Head of caudate nucleus (tissue), 42 donors: Measurements from ENCODE around the gene NDC1.
"Not testable (repeated sequence)": the region's sequence is repeated elsewhere in the genome, so short reads cannot be mapped to it uniquely, and the experiment has no call there.

Source experiments
- DNase-seq, 42 donors: peaks; one replicate each; pipeline versions ENCODE4 v3.0.0 to v3.0.0-alpha.2; 2020 to 2021; ENCODE audit warnings: mixed read lengths in 7 of 42
- intact Hi-C: fragments of 100-400 bp; cut with DNase I; formaldehyde crosslinking; loops from one replicate; pipeline ENCODE4 v1.15.0; 2022

The NDC1 gene

DNA sequence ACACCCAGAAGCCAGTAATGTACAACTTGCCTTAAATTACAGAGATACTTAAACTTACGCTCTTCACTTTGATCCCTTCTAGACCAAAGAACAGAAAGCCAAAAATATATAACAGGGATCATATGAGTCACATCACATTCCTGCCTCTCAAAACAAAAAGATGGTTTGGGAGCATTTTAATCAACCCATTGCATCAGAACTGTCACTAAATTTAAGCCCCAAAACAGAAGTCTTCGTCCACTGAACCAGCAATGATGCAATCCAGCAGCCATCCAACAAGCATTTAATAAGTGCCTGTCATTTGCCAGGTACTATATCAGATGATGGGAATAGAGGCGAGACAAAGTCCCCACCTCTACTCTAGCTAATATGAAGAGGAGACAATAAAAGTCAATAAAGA lies 56.4 kb downstream of the NDC1 start:
- DNase-seq, result no peak
- intact Hi-C loops, result no loop called here

DNA sequence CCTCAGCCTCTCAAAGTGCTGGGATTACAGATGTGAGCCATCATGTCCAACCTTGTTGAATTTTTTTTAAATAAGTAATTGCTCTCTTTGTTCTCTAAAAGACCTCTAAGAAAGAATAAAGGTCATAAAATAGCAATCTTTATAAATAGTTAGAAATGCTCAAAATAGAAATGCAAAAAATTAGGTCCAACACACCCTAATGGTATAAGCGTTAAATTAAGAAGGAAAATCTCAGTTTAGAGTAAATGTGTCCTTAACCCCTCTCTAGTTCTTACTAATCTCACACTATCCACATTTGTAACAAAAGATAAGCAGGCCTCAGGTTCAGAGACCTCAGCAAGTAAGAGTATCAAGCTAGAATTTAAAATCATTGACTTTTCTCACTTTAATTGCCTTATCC lies 60.8 kb downstream of the NDC1 start:
- no peak for DNase-seq
- intact Hi-C loops, result no loop called here

DNA sequence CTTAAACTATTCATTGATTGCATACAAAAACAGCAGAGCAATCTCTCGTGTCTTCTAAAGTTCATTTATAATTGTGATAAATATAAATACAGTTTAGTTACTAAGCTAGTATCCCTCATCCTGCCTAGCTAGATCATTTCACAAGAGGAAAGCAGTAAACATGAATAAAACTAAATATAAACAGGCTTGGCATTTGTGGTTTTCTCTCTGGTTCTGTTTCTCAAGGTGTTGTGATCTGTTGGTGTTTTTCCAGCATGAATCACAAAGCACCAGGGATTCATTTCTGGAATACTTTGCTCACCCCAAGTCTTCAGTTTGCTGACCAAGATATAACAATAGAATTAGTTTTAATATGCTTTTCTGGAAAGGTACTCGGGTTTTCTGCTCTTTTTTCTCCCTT lies 66.4 kb downstream of the NDC1 start:
- intact Hi-C loops, result no loop called here
- no peak for DNase-seq

DNA sequence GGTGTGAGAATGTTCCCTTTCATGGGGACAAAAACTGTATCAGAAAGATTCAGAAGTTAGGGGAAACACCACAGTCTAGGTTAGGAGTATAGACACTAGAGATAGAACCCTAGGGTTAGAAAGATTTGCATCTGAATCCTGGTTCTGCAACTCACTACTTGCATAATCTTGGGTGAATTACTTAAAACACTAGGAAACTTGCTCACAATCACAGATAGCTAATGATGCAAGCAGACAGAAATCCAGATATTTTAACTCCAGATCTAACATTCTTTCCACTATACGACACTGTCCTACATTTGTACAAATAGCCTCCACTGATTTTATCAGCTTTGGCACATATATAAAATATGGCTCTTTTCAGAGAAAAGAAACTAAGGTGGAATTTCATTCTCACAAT lies 68.3 kb downstream of the NDC1 start:
- no peak for DNase-seq
- intact Hi-C loops, result no loop called here

DNA sequence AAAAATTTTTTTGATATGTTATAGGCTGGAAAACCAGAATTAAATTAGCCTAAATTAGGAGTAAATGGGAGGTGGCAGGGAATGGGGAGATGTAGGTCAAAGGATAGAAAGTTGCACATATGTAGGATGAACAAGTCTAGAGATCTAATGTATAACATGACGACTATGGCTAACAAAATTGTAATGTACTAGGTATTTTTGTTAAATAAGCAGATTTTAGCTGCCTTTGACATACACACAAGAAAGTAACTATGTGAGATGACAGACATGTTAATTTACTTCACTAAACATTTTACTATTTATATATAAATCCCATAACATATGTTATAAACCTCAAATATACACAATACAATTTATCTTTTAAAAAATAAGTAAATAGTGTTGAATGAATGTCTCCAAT lies 68.9 kb downstream of the NDC1 start:
- intact Hi-C loops, result no loop called here
- no peak for DNase-seq

DNA sequence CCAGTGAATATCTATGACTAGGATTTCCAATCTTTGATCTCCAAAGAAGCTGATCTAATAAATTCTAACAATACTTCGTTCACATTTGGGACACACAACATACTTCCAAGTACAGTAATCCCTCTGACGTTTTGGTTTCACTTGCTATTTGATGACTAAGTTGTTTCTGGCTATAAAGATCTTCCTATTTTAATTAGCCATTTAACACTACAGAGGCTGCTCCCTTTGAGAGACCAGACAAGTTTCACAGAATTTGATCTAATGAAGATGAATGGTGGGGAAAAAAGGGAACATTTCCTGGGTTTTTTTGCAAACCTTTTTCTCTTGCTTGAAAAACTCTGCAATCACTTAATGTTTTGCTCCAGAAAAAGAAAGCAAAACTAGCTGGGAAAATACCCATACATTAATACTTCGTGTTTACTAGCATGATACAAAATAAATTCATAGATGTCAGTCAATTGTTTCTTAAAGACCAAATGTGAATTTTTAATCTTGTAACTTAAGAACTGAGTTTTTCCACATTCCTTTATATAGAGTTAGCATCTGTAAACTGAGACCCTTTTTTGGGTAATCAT lies 71.2 kb downstream of the NDC1 start:
- intact Hi-C loops, result no loop called here

DNA sequence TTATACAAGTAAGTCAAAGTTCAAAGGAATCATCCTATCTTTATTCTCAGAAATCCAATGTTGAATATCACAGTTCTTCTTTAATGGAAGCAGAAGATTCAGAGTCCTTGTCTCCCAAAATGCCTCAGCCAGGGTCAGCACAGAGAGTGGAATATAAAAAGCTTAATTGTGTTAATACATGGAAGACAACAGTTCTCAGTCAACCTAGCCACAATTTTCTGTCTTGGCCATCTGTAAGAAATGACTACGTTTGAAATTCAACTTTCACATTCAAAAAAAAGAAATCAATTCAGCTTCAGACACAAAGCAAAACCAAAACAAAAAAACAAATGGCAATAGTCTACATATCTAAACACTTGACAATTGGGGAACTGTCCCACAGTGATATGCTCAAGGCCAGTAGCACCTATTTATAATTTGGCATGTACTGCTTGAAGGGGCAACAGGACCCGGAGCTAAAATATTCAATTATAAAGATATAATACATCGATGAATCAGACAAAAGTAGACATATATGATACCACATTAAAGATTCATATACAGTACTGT lies 71.8 kb downstream of the NDC1 start:
- intact Hi-C loops, result no loop called here
- no peak for DNase-seq

More for the DNA sequence above, 71.2 kb downstream of the NDC1 start:
- DNase-seq, result no peak

DNA sequence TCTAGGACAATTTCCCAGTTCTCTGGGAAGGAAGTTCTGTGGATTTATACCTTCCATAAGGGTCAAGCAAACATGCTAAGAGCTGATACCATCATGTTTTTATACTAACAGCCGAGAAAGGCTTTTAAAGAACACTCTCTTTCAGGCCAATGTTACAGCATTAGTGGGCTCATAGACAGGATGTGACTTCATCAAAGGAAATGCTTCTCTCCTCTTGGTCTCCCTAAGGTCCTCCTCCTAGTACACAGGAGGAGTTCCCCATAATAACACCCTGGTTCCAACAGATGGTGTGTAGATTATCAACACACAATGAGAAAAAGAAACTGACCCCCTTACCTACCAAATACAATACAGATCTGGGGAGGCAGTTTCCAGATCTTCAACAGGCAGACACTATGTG lies 72.4 kb downstream of the NDC1 start:
- no peak for DNase-seq
- intact Hi-C loops, result no loop called here

DNA sequence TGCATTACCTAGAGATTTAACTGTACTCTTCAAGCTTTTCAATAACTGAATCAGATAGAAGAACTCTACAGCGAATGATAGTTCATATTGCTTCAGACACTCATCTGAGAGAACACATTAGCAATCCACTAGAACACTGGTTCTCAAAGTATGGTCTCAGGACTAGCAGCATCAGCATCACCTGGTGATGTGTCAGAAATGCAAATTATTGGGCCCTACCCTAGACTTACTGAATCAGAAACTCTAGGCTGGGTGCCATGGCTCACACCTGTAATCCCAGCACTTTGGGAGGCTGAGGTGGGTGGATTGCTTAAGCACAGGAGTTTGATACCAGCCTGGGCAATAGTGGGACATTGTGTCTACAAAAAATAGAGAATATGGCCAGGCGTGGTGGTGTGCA lies 74.2 kb downstream of the NDC1 start:
- intact Hi-C loops, result no loop called here
- no peak for DNase-seq

DNA sequence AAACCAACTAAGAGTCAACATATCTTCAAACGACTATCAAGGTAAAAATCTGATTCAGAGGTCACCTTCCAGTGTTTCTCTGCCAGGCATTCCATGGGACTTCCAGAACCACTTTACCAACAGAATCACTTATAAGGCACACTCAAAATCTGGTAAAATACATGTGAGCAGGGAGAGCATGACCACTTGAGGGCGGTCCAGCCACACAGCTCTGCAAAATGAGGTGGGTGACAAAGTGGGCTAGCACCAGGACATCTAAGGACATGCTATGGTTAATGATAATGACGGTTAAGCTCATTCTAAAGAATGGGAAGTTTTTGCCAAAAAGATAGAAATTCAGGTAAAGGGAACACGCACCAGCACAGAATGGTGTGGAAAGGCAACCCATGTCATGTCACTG lies 74.6 kb downstream of the NDC1 start:
- intact Hi-C loops, result no loop called here
- no peak for DNase-seq

DNA sequence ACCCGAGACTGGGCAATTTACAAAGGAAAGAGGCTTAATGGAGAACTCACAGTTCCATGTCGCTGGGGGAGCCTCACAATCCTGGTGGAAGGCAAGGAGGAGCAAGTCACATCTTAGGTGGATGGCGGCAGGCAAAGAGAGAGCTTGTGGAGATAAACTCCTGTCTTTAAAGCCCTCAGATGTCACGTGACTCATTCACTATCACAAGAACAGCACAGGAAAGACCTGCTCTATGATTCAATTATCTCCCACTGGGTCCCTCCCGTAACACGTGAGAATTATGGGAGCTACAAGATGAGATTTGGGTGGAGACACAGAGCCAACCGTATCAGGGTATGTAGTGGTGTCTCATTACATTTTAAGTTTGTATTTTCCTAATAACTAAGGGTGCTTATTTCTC lies 77.6 kb downstream of the NDC1 start:
- intact Hi-C loops, DNase-seq: not testable (repeated sequence)

DNA sequence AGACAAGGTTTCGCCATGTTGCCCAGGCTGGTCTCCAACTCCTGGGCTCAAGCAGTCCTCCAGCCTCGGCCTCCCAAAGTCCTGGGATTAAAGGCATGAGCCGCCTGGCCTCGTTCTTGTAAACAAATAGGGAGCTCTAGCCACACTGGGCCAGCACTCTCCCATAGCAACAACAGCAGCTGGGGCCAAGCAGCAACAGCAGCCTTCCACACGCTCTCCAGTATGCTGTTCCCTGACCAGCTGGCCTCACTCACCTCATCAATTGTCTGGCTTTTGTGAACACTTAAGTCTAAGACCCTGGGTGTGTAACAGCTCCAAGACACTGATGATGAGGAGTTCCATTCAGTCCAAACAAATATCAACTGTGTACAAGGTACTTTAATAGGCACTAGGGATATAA lies 82.2 kb downstream of the NDC1 start:
- DNase-seq, result no peak
- intact Hi-C loops, result no loop called here

DNA sequence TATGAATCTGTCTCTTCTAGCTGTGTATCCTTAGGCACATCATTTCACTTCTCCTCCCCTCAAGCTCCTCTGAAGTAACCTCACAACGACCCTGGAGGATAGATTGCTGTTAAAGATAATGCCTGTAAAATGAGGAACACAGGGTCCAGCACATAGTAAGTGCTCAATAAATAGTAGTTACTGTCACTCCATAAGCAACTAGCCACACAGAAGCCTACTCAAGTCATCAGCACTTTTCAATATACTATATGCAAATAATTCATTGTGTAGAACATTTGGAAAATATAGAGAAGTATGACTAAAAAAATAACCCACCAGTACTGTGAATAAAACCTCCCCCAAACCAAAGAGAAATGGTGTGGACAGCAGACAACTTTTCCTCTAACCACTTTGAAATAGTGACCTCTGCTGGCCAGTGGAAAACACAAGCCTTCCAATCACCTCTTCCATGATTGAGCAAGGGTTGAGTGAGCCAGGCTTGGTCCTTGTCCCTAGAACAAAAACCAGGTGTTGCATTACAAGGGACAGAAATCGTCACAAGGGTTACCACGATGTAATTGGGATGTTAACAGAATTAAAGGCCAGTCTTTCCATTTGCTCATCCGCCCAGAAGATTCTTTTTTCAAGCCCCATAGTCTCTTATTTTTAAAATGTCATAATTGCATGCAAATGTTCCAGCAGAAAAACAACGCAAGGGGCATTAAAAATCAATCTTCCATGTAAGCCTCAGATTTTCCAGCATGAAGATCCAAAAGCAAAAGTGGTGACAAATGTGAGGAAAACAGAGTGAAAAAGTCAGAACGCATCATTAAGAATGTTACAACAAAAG lies 83.4 kb downstream of the NDC1 start:
- DNase-seq, result peak in 23 of 42 donors; percentile 19 to 74 (median 43)
- intact Hi-C loops, result no loop called here

DNA sequence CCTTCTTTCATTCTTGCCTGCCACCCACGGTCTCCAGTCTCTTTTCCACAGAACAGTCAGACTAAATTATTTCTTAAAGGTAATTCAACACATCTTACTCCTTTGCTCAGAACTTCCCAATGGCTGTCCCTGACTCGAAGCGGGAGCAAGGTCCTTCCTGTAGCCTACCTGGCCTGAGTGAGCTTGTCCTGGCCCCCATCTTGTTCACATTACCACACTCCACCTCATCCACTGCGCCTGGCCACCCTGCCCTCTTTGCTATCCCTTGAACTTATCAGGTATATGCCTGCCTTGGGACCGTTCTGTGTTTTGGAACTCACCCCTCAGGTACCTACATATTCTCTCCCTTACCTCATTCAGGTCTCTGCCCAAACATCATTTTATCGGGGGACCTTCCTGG lies 85.8 kb downstream of the NDC1 start:
- DNase-seq, result no peak
- intact Hi-C loops, result no loop called here

DNA sequence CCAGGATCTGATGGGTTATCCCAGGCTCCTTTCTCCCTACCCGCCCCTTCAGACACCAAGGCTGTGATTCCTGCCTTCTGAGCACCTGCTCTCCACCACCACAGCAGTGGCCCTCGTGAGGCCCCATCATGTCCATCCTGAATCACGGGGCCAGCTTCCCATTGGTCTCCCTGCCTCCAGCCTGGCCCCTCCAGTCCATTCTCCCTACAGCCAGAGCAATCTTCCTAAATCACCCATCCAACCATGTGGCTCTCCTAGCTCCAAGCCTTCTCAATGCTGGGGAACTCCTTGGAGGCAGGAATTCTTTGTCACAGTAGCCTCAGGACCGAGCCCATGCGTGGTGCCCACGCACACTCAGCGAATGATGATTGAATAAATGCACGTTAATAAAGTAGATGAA lies 90.3 kb downstream of the NDC1 start:
- no peak for DNase-seq
- intact Hi-C loops, result no loop called here

DNA sequence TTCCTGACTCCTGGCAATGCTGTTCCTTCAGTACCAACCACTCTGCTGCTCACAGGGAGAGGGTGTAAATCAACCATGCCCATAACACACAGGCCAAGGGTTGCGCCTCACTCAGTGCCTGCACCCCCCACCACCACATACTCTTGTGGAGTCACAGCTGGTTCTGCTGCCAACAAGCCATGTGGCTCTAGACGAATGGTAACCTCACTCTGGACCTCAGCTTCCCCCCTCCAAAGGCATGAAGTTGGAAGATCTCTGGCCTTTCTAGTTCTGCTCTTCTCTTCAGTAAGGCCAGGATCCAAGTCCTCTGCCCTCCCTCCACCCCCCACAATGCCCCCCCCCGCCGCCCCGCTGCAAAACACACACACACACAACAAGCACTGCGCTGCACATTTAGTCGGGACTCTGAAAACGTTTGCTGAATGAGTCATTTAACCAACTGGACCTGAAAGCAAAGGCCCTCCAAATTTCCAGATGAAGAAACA lies 97.4 kb downstream of the NDC1 start:
- no peak for DNase-seq
- intact Hi-C loops, result no loop called here

DNA sequence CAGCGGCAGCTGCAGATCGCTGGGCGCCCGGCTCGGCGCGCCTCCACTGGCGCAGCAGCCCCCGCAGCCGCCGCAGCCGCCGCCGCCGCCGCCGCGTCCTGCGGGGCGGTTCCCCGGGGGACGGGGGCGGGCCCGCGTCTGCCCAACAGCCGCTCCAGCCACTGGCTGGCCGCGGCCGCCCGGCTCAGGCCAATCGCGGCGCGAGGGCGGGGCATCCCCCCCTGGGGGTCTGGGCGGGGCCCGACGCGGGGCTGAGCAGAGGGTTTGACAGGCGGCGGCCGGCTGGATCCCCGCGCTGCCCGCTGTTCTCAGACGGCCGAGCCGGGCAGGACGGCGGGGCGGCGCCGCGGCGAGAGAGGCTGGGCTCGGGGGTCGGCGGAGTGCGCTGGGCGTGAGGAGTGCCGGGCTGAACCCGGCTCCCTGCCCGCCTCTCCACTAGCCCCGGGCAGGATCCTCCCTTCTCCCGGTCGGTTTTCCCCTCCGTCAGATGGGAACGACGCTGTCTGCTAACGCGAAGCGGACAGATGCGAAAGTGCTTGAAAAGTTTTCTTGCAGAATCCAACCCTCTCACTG lies 98.9 kb downstream of the NDC1 start, which contains the start of gene GLIS1:
Gene GLIS1, minus strand, starts transcription at position 56 of the 573 bp plus-strand sequence. CDS start 1,100 bp downstream, outside the sequence.
- DNase-seq, result peak; percentile 10 to 90 (median 78)
- intact Hi-C loops, result no loop called here

DNA sequence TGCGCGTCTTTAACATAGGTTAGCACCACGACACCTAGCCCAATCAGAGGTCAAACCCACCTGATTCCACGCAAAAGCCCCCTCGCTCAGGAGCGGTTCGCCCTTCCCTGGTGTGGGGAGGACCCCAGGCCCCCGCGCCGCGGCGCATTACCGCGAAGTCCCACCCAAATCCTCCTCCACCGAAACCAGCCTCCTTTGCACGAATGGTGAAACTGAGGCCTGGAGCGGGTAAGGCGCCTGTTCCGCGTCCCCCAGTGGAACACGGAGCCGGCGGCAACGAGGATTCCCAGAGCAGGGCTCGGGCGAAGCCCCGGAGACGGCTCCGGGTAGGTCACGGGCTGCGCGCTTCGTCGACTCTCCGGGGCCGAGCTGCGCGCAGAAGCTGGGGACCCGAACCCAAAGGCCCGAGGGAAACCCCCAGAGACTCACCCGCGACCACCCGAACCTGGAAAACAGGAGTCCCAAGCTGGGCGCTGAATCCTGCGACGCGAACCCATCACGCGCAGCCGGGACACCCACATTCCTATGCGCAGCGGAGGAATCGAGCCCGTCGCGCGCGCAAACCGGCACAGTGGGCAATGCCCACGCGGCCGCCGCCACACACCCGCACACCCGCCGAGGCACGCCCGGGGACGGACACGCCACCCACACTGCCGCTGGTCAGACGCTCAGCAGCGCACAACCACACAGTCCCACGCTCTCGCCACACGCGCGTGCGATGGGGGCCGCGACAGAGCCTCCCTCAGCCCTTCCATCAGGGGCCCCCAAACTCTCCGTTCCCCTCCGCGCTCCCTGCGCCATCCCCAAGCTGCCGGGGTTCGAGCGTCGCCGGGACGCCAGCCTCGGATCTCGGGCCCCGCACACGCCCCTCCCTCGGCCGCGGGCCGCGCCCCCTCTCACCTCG lies 99.6 kb downstream of the NDC1 start:
- intact Hi-C loops, result no loop called here
- DNase-seq, result peak in 36 of 42 donors; percentile 8 to 65 (median 35)

DNA sequence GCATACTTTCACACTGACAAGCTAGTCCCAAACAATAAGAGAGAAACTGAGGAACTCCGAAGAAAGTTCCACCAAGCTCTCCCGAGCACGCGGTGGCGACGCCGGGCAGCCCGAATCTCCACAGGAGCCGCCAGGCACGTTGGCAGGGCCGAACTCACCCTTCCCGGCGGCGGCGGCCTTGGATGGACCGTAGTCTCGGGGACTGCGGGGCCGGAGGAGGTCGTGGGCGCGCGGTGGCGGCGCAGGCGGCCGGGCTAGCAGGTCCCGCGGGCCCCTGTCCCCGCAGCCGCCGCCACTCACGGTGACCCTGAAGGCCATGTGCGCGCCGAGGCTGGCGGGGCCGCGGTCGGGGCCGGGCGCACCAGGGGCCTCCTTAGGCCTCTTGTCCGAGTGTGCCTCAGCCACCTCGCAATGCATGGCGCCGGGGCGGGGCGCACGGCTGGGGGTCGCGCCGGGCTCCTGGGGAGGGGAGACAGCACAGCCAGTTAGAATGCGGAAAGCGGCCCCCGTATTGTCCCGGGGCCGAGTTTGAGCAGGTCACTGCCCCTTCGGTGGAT lies 100.4 kb downstream of the NDC1 start:
- DNase-seq, result peak in 6 of 42 donors; percentile 6 to 33 (median 14)
- intact Hi-C loops, result no loop called here
